Upper lobe of left lung (tissue), 4 donors: Measurements from ENCODE around the gene FKBP9.

Source experiments
- POLR2AphosphoS5 ChIP-seq, 2 donors: sonication (generic); formaldehyde crosslinking; IDR thresholded peaks; one replicate each; pipeline ENCODE4 v1.5.1; 2017; ENCODE audit warnings: antibody characterized with exemption in 2 of 2
- TF ChIP-seq, protein P1 (sequence below), 6 experiments: fragments of 450-650 bp in 4 of 6; fragments of 200-600 bp in 2 of 6; sonication (generic) in 2 of 6; IDR thresholded peaks; one replicate each; pipeline ENCODE4 v1.5.1; 2016 to 2019; ENCODE audit warnings: antibody characterized with exemption in 6 of 6

DNA sequence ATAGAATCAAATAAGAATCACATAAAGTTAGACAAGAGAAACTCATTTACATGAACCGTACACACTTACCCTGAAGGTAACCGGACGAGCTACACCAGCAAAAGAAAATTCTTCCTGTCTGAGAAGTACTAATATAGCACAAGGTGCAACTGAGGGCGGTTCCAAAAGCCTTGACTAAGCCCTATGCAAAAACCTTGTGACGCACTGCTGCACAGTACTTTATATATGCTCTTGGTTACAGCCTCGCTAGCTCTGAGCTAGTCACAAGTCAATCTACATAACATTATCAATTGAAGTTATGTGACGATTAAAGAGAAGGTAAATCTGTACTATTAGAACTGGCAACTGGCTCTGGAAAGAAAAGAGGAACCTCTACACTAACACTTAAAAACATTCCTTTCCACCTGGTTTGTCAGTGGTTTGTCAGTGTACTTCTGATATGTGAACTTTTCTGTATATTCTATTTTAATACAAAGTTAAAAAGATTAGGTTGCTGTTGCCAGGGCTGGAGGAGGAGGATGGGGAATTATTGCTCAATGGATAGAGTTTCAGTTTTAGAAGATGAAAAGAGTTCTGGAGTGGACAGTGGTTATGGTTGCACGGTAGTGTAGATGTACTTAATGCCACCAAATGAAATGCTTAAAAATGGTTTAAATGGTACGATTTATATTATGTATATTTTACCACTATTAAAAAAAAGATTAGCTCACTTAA is 83.7 kb downstream of the FKBP9 start:
- TF ChIP-seq, protein P1, sequence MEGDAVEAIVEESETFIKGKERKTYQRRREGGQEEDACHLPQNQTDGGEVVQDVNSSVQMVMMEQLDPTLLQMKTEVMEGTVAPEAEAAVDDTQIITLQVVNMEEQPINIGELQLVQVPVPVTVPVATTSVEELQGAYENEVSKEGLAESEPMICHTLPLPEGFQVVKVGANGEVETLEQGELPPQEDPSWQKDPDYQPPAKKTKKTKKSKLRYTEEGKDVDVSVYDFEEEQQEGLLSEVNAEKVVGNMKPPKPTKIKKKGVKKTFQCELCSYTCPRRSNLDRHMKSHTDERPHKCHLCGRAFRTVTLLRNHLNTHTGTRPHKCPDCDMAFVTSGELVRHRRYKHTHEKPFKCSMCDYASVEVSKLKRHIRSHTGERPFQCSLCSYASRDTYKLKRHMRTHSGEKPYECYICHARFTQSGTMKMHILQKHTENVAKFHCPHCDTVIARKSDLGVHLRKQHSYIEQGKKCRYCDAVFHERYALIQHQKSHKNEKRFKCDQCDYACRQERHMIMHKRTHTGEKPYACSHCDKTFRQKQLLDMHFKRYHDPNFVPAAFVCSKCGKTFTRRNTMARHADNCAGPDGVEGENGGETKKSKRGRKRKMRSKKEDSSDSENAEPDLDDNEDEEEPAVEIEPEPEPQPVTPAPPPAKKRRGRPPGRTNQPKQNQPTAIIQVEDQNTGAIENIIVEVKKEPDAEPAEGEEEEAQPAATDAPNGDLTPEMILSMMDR (IDR thresholded peaks at IDR 0.05): no peak
- peak in 1 of 2 donors; percentile 81 for TF ChIP-seq POLR2AphosphoS5 (IDR thresholded peaks at IDR 0.05)
